ENCODE data around the gene ATXN10.

Gene ATXN10

GRCh38 chr22:45757936-45758335 is 86.3 kb downstream of the ATXN10 start:
- DNase-seq (ENCODE audit: low read depth), result no peak

GRCh38 chr22:45758603-45759002 is 87.0 kb downstream of the ATXN10 start:
- no peak for DNase-seq (ENCODE audit: low read depth)

- DNase-seq (ENCODE audit: low read depth), result no peak
Observed at GRCh38 chr22:45760682-45761081, 89.0 kb downstream of the ATXN10 start.

GRCh38 chr22:45762545-45763235 is 91.1 kb downstream of the ATXN10 start:
- no peak for DNase-seq (ENCODE audit: low read depth)

GRCh38 chr22:45763236-45763624 is 91.6 kb downstream of the ATXN10 start:
- no peak for DNase-seq (ENCODE audit: low read depth)

- DNase-seq (ENCODE audit: low read depth), result no peak
Observed at GRCh38 chr22:45768490-45768889, 96.9 kb downstream of the ATXN10 start.

- DNase-seq (ENCODE audit: low read depth), result peak; percentile 39
Observed at GRCh38 chr22:45769569-45770210, 98.1 kb downstream of the ATXN10 start.

GRCh38 chr22:45770506-45770905 is 98.9 kb downstream of the ATXN10 start:
- no peak for DNase-seq (ENCODE audit: low read depth)

GRCh38 chr22:45771057-45771456 is 99.4 kb downstream of the ATXN10 start:
- DNase-seq (ENCODE audit: low read depth), result no peak

- no peak for DNase-seq (ENCODE audit: low read depth)
Observed at GRCh38 chr22:45771711-45772110, 100.1 kb downstream of the ATXN10 start.

GRCh38 chr22:45772743-45773142 is 101.1 kb downstream of the ATXN10 start:
- no peak for DNase-seq (ENCODE audit: low read depth)

GRCh38 chr22:45774001-45774670 is 102.5 kb downstream of the ATXN10 start:
- no peak for DNase-seq (ENCODE audit: low read depth)

GRCh38 chr22:45775062-45775461 is 103.4 kb downstream of the ATXN10 start:
- DNase-seq (ENCODE audit: low read depth), result no peak

- no peak for DNase-seq (ENCODE audit: low read depth)
Observed at GRCh38 chr22:45775569-45776312, 104.1 kb downstream of the ATXN10 start.

- no peak for DNase-seq (ENCODE audit: low read depth)
Observed at GRCh38 chr22:45776313-45776585, 104.6 kb downstream of the ATXN10 start.

GRCh38 chr22:45777046-45777851 is 105.6 kb downstream of the ATXN10 start:
- no peak for DNase-seq (ENCODE audit: low read depth)

GRCh38 chr22:45777852-45778375 is 106.3 kb downstream of the ATXN10 start:
- DNase-seq (ENCODE audit: low read depth), result no peak

- DNase-seq (ENCODE audit: low read depth), result no peak
Observed at GRCh38 chr22:45781459-45781858, 109.8 kb downstream of the ATXN10 start.

GRCh38 chr22:45781966-45782365 is 110.3 kb downstream of the ATXN10 start:
- no peak for DNase-seq (ENCODE audit: low read depth)

- DNase-seq (ENCODE audit: low read depth), result no peak
Observed at GRCh38 chr22:45783021-45783420, 111.4 kb downstream of the ATXN10 start.

- DNase-seq (ENCODE audit: low read depth), result no peak
Observed at GRCh38 chr22:45783690-45784089, 112.1 kb downstream of the ATXN10 start.
